Ishikawa (cell line): ENCODE measurements around the gene CD300LG.

Experiments used
- CEBPB ChIP-seq: IDR thresholded peaks from 2 replicates; pipeline ENCODE4 v1.6.1; 2012
- CREB1 ChIP-seq: IDR thresholded peaks from 2 replicates; pipeline ENCODE4 v1.6.1; 2012; ENCODE audit warnings: low read depth
- EGR1 ChIP-seq: IDR thresholded peaks from 2 replicates; pipeline ENCODE4 v1.6.1; 2012
- EP300 ChIP-seq: IDR thresholded peaks from 2 replicates; pipeline ENCODE4 v1.6.1; 2012; ENCODE audit warnings: borderline replicate concordance
- FOXM1 ChIP-seq: IDR thresholded peaks from 2 replicates; pipeline ENCODE4 v1.6.1; 2012; ENCODE audit warnings: low read depth, borderline replicate concordance
- MAX ChIP-seq: IDR thresholded peaks from 2 replicates; pipeline ENCODE4 v1.6.1; 2012
- NFIC ChIP-seq: IDR thresholded peaks from 2 replicates; pipeline ENCODE4 v1.6.1; 2012
- RAD21 ChIP-seq: IDR thresholded peaks from 2 replicates; pipeline ENCODE4 v1.6.1; 2012; ENCODE audit warnings: low read depth
- REST ChIP-seq: IDR thresholded peaks from 2 replicates; pipeline ENCODE4 v1.6.1; 2012; ENCODE audit warnings: low read depth, mild to moderate bottlenecking
- TAF1 ChIP-seq: IDR thresholded peaks from 2 replicates; pipeline ENCODE4 v1.6.1; 2012; ENCODE audit warnings: low read depth, mild to moderate bottlenecking
- TCF12 ChIP-seq: IDR thresholded peaks from 2 replicates; pipeline ENCODE4 v1.6.1; 2012; ENCODE audit warnings: low read depth
- TEAD4 ChIP-seq: IDR thresholded peaks from 2 replicates; pipeline ENCODE4 v1.6.1; 2012
- USF1 ChIP-seq: IDR thresholded peaks from 2 replicates; pipeline ENCODE4 v1.6.1; 2012
- YY1 ChIP-seq: IDR thresholded peaks from 2 replicates; pipeline ENCODE4 v1.6.1; 2012; ENCODE audit warnings: low read depth
- ZBTB7A ChIP-seq: IDR thresholded peaks from 2 replicates; pipeline ENCODE4 v1.6.1; 2012; ENCODE audit warnings: low read depth

CD300LG gene

GRCh38 chr17:43826206-43826605 is 20.8 kb upstream of the CD300LG start:
- TF ChIP-seq CREB1: no peak
- no peak for TF ChIP-seq TCF12
- TF ChIP-seq ZBTB7A: no peak
- TF ChIP-seq TEAD4: no peak
- no peak for TF ChIP-seq MAX
- no peak for TF ChIP-seq REST
- TF ChIP-seq NFIC: no peak
- TF ChIP-seq CEBPB: no peak
- no peak for TF ChIP-seq EGR1

GRCh38 chr17:43827596-43827995 is 19.4 kb upstream of the CD300LG start:
- TF ChIP-seq NFIC: no peak
- TF ChIP-seq TAF1: no peak
- TF ChIP-seq TEAD4: no peak

- TF ChIP-seq CEBPB: no peak
- no peak for TF ChIP-seq FOXM1
- TF ChIP-seq USF1: no peak
- no peak for TF ChIP-seq YY1
These were observed 17.2 kb upstream of the CD300LG start for GRCh38 chr17:43829738-43830137.

GRCh38 chr17:43830510-43831140 is 16.4 kb upstream of the CD300LG start:
- TF ChIP-seq USF1 (no peak), CREB1 (no peak), TCF12 (no peak), RAD21 (no peak), TAF1 (no peak), REST (no peak), NFIC (no peak), FOXM1 (no peak)

GRCh38 chr17:43831633-43832032 is 15.3 kb upstream of the CD300LG start:
- no peak for TF ChIP-seq REST
- no peak for TF ChIP-seq CREB1
- no peak for TF ChIP-seq RAD21
- no peak for TF ChIP-seq TCF12

GRCh38 chr17:43832168-43832975 is 14.6 kb upstream of the CD300LG start:
- TF ChIP-seq ZBTB7A (0 out of 2 replicates have a peak, but pooled peaks have one; percentile 11), EP300 (0 out of 2 replicates have a peak, but pooled peaks have one; percentile 22), MAX (no peak)
